Measurements from ENCODE around the gene GRXCR2. TPM values are rescaled to one million over a fixed set of nuclear protein-coding genes. Genes with fewer than 3 reads are reported as not detected.

Gene GRXCR2
- polyA plus RNA-seq, 3 donors = not detected

Other genes starting within 250 kb of the GRXCR2 start
- gene PRELID2, start 37.7 kb downstream of the GRXCR2 start, polyA plus RNA-seq (ENCODE audit: insufficient read length in 3 of 3) = 1 to 10 TPM; 8.7 to 9.9 (median 9.6) TPM
- gene SH3RF2, start 63.6 kb upstream of the GRXCR2 start, polyA plus RNA-seq (ENCODE audit: insufficient read length in 3 of 3) = 1 to 10 TPM; 3.8 to 4.8 (median 4.2) TPM
- under 1 TPM; 0.68 to 0.85 (median 0.82) TPM for gene PLAC8L1, start 232.6 kb upstream of the GRXCR2 start, polyA plus RNA-seq (ENCODE audit: insufficient read length in 3 of 3)

Data from right renal cortex interstitium (tissue), 3 donors.